Hematopoietic multipotent progenitor cell treated with erythropoietin and hydrocortisone succinate and interleukin-3 and kit ligand, for 17 days (in vitro differentiated cells): ENCODE results near the gene PIP.
"Not testable (repeated sequence)": the region's sequence is repeated elsewhere in the genome, so short reads cannot be mapped to it uniquely, and the experiment has no call there.

Experiments
- DNase-seq: peaks from one replicate; pipeline ENCODE4 v3.0.0-alpha.2; 2015; ENCODE audit warnings: low spot score

Gene PIP

DNA sequence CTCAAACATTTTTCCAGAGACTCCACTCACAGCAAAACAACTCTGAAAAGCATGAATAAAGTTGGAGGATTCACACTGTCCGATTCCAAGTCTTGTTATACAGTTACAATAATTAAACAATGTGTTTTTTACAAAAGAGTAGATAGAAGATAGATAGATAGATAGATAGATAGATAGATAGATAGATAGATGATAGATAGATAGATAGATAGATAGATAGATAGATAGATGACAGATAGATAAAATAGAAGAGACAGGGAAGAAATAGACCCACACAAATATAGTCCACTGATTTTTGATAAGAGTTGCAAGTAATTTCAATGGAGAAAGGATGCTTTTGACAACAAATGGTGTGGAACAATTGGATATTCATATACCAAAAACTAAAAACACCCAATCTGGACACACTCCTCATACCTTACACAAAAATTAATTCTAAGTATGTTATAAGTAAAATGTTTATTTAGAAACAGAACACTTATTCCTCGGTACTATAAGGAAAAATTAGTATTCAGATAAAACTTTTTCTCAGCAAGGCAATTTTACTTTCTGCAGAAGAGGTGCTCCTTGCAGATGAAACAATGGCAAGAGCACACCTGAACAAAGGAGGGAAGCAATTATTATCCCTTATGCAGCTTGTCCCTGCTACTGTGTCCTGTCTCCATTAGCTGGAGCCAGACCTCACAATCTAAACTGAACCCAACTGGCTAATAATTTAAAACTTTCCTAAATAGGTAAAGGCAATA is 45.7 kb downstream of the PIP start:
- no peak for DNase-seq

DNA sequence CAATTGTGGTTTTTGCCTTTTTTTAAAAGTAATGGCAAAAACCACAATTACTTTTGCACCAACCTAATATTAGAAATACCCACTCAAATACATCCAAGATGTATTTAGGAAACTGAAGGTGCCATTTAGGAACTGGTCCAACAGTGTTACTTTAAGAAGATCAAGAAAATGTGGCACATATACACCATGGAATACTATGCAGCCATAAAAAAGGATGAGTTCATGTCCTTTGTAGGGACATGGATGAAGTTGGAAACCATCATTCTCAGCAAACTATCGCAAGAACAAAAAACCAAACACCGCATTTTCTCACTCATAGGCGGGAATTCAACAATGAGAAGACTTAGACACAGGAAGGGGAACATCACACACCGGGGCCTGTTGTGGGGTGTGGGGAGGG is 48.9 kb downstream of the PIP start:
- DNase-seq = not testable (repeated sequence)

DNA sequence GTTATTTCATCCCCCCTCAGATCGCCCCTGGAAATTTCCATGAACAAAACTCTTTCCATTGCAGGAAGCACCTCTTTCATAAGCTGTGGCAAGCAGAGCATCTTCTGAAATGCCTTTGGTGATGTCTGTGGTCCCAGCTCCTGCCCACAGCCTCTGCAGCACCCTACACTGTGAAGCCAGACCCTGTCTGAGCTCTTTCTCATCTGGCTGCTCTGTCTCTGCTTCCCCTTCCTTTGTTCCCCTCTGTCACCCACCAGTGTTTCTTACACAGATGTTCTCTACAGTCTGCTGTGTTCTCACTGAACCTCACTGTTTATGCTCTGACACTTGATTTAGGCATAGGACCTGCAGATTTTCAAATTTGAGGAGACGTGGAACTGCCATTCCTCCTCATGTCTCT is 49.5 kb downstream of the PIP start:
- no peak for DNase-seq

DNA sequence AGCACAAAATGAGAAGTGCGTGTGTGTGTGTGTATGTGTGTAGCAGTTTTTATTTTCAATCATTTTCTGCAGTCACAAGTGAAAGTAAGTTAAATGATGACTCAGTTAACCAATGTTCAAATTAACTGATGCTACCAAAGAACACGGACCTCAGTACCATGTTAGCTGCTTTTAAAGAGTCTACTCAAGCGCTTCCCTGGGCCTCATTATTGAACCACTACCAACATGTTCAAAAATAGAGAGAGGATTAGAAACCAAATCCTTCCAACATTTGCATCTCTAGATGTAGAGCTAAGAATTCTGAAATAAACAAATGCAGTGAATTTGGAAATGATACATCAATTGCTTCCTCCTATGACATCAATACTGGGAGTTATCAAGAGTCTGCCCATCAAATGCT is 51.1 kb downstream of the PIP start, which contains the start of gene TAS2R39:
Gene TAS2R39, plus strand, starts transcription at position 396 of the 400 bp plus-strand sequence. Its CDS starts 0 bp downstream, at position 396.
- no peak for DNase-seq

DNA sequence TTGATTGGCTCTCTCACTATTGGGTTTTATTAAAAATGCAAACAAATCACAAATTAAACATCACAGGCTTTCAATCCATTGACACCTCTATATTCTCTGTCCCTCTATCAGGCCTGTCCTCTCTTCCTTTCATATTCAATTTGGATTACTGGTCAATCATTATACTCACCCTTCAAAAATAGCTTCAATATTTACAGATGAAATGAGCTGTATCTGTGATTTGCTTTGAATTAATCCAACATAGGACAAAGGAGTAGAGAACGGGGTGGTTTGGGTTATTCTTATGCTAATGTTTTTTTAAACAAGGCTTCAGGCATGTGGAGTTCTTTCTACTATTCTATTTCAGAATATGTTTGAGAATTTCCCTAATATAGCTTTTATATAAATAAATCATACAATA is 53.7 kb downstream of the PIP start:
- DNase-seq = no peak

DNA sequence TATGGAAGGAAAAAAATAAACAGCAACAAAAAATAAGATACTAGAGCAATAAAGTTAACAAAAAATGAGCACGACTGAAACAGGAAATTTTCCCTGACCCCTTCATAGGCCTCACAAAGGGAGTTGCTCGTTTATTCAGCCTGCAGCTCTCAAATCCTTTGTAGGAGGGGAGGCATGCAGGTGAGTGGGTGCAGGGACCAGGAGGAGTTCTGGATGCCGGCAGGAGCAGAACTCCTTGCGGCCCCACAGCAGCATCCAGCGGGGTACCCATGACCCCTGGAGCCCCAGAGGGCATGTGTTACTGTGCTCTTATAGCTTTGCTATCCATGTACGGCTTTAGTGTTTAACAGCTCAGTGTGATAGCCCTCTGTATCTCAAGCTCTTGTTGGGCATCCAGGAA is 57.1 kb downstream of the PIP start:
- no peak for DNase-seq
